ENCODE results near the gene CCDC78. TPM values are rescaled to one million over a fixed set of nuclear protein-coding genes. Genes with fewer than 3 reads are reported as not detected.

Gene CCDC78
- total RNA-seq, 1 experiment from 2014 or later: 10.0 TPM

DNA sequence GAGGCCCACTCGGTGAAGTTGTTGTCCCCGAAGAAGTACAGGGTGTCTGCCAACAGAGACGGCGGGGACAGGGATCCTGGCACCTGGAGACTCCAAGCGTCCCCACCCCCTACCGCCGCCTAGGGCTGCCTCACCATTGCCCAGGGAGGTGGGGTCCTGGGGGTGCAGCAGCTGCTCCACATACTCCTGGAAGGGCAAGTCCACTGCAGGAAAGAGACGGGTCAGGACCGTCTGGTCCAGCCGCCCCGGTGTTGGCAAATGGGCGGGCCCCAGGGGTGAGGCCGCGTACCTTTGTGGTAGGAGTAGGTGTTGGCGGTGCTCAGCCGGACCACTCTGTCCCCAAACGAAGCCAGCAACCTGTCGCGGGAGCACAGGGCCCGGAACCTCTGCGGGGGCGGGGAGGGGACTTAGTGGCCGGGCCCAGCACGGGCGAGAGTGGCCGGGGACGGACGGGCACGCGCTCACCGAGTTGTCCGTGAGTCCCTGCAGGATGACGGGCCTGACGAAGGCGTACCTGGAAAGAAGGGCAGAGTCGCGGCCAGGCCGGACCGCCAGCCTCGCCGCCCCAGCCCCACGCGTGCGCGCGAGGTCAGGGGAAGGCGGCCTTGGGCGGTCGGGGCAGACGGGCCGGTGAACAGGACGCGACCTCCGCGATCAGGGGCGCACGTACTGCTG, 42.7 kb downstream of the CCDC78 start:
- peak overlapping the region; percentile 89 for H3K27ac Mint-ChIP-seq (ENCODE audit: unreplicated experiment)
- no TSS peak for BruUV-seq (replicated peaks)

DNA sequence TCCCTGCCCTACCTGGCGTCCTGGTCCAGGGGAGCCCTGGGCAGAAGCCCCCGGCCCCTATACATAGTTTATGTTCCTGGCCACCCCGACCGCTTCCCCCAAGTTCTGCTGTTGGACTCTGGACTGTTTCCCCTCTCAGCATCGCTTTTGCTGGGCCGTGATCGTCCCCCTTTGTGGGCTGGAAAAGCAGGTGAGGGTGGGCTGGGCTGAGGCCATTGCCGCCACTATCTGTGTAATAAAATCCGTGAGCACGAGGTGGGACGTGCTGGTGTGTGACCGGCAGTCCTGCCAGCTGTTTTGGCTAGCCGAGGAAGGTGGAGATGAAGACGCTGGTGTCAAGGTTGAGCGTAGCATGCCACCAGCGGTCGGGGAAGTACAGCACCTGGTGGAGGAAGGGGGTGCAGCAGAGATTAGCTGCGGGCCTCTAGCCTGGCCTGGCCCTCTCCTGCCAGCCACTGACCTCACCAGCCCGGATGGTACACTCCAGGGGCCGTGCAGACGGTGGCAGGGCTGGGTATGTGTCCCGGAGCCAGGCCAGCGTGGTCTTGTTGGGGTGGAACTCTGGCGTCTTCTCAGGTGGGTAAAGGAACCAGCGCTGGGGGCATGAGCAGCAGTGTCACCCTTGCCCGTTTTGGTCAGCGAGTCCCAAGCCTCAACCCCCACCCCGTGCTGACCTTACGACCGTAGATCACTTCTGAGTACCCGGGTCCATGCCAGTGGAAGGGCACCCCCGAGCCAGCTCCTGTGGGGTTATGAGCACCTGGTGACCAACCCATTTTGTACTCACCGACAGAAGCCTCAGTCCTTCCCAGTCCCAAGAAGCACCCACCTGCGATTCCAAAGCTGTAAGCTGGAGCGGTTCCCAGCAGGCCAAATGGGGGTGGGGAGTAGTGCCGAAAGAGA, 43.5 kb downstream of the CCDC78 start:
- DNase-seq: no peak
- H3K36me3 Mint-ChIP-seq (ENCODE audit: insufficient read depth, unreplicated experiment): peaks cover 88% of the 10 kb centered on the region
- CTCF ChIA-PET: no interaction called here
- peak overlapping the region; percentile 94 for H3K4me3 Mint-ChIP-seq (ENCODE audit: low read depth, unreplicated experiment)
- H3K9me3 Mint-ChIP-seq (ENCODE audit: low read depth, unreplicated experiment): no peaks in the 10 kb centered on the region
- TF ChIP-seq, protein P1, sequence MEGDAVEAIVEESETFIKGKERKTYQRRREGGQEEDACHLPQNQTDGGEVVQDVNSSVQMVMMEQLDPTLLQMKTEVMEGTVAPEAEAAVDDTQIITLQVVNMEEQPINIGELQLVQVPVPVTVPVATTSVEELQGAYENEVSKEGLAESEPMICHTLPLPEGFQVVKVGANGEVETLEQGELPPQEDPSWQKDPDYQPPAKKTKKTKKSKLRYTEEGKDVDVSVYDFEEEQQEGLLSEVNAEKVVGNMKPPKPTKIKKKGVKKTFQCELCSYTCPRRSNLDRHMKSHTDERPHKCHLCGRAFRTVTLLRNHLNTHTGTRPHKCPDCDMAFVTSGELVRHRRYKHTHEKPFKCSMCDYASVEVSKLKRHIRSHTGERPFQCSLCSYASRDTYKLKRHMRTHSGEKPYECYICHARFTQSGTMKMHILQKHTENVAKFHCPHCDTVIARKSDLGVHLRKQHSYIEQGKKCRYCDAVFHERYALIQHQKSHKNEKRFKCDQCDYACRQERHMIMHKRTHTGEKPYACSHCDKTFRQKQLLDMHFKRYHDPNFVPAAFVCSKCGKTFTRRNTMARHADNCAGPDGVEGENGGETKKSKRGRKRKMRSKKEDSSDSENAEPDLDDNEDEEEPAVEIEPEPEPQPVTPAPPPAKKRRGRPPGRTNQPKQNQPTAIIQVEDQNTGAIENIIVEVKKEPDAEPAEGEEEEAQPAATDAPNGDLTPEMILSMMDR (IDR thresholded peaks at IDR 0.05; ENCODE audit: unreplicated experiment): no peak
- no peaks in the 10 kb centered on the region for H3K27me3 Mint-ChIP-seq (ENCODE audit: unreplicated experiment)
- peak overlapping the region; percentile 89 for H3K27ac Mint-ChIP-seq (ENCODE audit: unreplicated experiment)
- H3K4me1 Mint-ChIP-seq (ENCODE audit: low read depth, unreplicated experiment): peaks cover 16% of the 10 kb centered on the region
- TSS peak; percentile 65 for BruUV-seq (replicated peaks)
- intact Hi-C loops (cut with micrococcal nuclease; ENCODE audit: unreplicated experiment): no loop called here

More for the DNA sequence above, 42.7 kb downstream of the CCDC78 start:
- peaks cover 16% of the 10 kb centered on the region for H3K4me1 Mint-ChIP-seq (ENCODE audit: low read depth, unreplicated experiment)
- H3K9me3 Mint-ChIP-seq (ENCODE audit: low read depth, unreplicated experiment): no peaks in the 10 kb centered on the region
- CTCF ChIA-PET: interaction anchor here (1.4 kb wide), 1 partner anchor 18 kb away, joined by 3 read pairs; no protein-coding TSS in a partner anchor
- intact Hi-C loops (cut with micrococcal nuclease; ENCODE audit: unreplicated experiment): no loop called here
- H3K27me3 Mint-ChIP-seq (ENCODE audit: unreplicated experiment): no peaks in the 10 kb centered on the region
- TF ChIP-seq, protein P1 (IDR thresholded peaks at IDR 0.05; ENCODE audit: unreplicated experiment): no peak
- peak; percentile 46 for DNase-seq
- H3K4me3 Mint-ChIP-seq (ENCODE audit: low read depth, unreplicated experiment): peak overlapping the region; percentile 94
- H3K36me3 Mint-ChIP-seq (ENCODE audit: insufficient read depth, unreplicated experiment): peaks cover 93% of the 10 kb centered on the region

DNA sequence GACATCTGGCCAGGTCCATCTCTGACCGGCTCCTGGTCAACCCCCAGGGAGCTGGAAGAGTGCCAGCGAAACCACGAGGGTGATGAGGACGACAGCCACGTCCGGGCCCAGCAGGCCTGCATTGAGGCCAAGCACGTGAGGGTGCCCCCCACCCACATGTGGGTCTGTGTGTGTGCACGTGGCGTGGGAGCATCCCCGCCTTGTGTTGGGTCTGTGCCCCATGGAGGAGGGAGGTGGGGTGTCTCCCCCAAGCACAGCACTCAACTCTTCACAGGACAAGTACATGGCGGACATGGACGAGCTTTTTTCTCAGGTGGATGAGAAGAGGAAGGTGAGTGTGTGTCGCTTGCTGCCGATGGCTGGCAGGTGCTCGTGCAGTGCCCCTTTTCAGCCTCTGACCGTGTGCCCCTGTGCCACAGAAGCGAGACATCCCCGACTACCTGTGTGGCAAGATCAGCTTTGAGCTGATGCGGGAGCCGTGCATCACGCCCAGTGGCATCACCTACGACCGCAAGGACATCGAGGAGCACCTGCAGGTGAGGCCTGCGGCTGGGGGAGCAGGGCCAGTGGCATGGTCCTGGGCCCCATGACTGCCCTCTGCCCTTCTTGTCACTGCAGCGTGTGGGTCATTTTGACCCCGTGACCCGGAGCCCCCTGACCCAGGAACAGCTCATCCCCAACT, 44.4 kb downstream of the CCDC78 start:
- CTCF ChIA-PET: interaction anchor here (1.2 kb wide), 1 partner anchor 8 kb away, joined by 3 read pairs; the partner anchor contains the start of gene WDR24
- TF ChIP-seq, protein P1 (IDR thresholded peaks at IDR 0.05; ENCODE audit: unreplicated experiment): no peak
- Mint-ChIP-seq H3K27ac (ENCODE audit: unreplicated experiment) (peak overlapping the region; percentile 89), H3K4me1 (ENCODE audit: low read depth, unreplicated experiment) (peaks cover 18% of the 10 kb centered on the region), H3K27me3 (ENCODE audit: unreplicated experiment) (no peaks in the 10 kb centered on the region), H3K36me3 (ENCODE audit: insufficient read depth, unreplicated experiment) (peaks cover 89% of the 10 kb centered on the region), H3K4me3 (ENCODE audit: low read depth, unreplicated experiment) (peak overlapping the region; percentile 94), H3K9me3 (ENCODE audit: low read depth, unreplicated experiment) (no peaks in the 10 kb centered on the region)
- intact Hi-C loops (cut with micrococcal nuclease; ENCODE audit: unreplicated experiment): no loop called here
- BruUV-seq (replicated peaks): TSS peak; percentile 75
- DNase-seq: peak; percentile 53

Measured in Calu3 (cell line).